HG03520 (cell line): Measurements from ENCODE around the gene ANGPTL8.

ENCODE experiments used
- ATAC-seq: cut with Tn5 transposase; IDR thresholded peaks from one replicate; pipeline ENCODE4 v1.9.1; 2021; ENCODE audit warnings: mild to moderate bottlenecking, moderate library complexity; ENCODE audit not compliant: unreplicated experiment

Gene ANGPTL8

DNA sequence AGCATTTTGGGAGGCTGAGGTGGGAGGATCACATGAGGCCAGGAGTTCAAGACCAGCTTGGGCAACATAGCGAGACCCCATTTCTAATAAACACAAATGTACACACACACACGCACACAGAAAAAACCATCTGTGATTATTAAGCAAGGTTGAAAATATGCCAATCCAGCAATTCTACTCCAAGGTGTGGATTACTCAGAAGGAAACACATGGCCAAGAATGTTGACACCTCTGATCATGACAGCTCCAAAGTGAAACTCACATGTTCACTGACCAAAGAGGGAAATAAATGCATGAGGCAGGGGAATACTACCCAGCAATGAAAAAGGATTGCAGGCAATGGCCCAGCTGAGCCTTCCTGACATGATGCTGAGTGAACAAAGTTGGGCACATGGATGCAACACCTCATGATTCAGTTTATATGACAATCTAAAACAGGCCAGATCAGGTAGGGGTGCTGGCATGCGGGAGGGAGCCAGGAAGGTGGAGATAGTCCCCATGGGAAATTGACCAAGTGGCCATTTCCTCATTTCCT is 18.5 kb downstream of the ANGPTL8 start:
- ATAC-seq: no peak

- no peak for ATAC-seq
These were observed 21.6 kb downstream of the ANGPTL8 start for GRCh38 chr19:11260996-11261395.

- no peak for ATAC-seq
These were observed 22.1 kb downstream of the ANGPTL8 start for GRCh38 chr19:11261431-11261970.

GRCh38 chr19:11261971-11262839 is 22.8 kb downstream of the ANGPTL8 start, which contains the start of gene DOCK6:
TSS of gene DOCK6 (minus strand) at chr19:11262524. CDS start at chr19:11262440, 84 bp downstream.
- ATAC-seq: no peak

DNA sequence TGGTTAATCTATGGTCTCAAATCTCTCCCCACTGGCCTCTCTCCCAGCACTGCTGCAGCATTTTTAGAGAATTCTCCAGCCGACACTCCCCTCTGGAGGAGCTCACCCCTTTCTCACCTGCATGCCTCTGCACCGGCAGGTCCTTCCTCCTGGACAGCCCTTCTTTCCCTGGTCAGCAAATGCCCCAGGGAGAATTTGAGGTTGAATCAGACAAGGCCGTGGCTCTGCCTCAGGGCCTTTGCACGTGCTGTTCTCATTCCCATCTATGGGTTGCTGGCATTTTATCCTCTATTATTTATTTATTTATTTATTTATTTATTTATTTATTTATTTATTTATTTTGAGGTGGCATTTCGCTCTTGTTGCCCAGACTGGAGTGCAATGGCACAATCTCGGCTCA is 24.3 kb downstream of the ANGPTL8 start:
- ATAC-seq: no peak

GRCh38 chr19:11264452-11265176 is 25.2 kb downstream of the ANGPTL8 start:
- no peak for ATAC-seq

GRCh38 chr19:11265177-11265784 is 25.9 kb downstream of the ANGPTL8 start:
- no peak for ATAC-seq

DNA sequence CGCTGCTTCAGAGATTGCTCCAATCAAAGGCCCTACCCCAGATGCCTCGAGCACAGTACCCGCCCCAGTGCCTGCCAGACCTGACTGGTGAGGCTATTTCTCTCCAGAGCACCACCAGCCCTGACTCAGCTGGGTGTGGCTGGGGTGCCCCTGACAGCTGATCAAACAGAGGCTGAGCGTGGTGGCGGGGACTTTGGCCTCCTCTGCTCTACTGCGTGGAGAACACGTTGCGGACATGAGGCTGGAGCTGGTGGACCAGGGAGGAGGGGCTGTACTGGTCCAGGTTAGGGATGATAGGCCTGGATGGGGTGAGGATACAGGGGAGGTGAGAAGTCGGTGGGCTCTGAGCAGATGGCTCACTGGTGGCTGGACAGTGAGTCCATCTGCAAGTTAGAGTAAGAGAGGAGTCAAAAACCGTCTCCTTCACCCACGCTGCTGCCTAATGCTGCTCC is 26.4 kb downstream of the ANGPTL8 start:
- ATAC-seq: no peak

DNA sequence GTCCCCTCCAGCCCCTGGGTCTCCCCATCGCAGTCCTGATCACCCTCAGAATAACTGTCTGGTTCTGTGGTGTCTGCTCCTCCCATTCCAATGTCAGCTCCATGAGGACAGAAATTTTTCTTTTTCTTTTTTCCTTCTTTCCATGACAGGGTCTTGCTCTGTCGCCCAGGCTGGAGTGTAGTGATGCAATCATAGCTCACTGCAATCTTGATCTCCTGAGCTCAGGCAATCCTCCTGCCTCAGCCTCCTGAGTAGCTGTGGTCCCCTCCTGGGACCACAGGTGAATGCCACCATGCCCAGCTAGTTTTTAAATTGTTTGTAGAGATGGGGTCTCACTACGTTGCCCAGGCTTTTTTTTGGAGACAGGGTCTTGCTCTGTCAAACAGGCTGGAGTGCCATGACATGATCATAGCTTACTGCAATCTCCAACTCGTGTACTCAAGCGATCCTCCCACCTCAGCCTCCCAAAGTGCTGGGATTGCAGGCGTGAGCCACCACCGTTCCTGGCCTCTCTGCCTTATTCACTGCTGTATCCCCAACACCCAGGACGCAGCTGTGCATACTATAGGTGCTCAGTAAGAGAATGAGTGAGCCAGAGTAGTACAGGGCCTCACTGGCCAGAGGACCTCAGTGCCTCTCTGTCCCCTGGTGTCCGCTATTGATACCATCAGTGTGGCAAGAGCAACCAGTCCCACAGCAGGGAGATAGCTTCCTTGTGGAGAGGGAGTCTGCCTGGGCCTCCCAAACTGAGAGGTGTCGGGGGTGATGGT is 28.1 kb downstream of the ANGPTL8 start:
- no peak for ATAC-seq

- ATAC-seq: no peak
These were observed 29.4 kb downstream of the ANGPTL8 start for GRCh38 chr19:11268783-11269267.

- no peak for ATAC-seq
These were observed 30.0 kb downstream of the ANGPTL8 start for GRCh38 chr19:11269408-11269807.

DNA sequence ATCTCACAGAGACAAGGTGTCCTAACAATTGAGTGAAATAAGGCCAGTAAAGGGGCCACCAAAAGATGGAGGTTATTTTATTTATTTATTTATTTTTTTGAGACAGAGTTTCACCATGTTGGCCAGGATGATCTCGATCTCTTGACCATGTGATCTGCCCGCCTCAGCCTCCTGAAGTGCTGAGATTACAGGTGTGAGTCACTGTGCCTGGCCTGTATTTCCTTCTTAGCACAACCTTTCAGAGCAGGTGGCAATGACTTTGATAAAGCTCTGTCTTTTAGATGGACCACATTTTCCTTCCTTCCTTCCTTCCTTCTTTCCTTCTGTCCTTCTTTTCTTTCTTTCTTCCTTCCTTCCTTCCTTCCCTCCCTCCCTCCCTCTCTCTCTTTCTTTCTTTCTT is 33.9 kb downstream of the ANGPTL8 start:
- ATAC-seq: no peak

DNA sequence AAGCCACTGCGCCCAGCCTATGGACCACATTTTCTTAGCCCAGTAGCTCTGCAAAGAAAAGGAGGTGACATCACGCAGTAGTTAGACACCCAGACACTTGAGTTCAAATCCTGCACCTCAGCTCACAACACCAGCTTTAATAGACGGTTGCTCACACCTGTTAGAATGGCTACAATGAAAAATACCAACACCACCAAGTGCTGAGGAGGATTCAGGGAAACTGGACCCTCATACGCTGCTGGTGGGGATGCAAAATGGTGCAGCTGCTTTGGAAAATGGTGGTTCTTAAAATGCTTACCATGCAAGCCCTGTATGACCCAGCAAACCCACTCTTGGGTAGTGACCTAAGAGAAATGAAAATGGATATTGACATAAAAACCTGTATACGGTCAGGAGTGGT is 34.6 kb downstream of the ANGPTL8 start:
- no peak for ATAC-seq

DNA sequence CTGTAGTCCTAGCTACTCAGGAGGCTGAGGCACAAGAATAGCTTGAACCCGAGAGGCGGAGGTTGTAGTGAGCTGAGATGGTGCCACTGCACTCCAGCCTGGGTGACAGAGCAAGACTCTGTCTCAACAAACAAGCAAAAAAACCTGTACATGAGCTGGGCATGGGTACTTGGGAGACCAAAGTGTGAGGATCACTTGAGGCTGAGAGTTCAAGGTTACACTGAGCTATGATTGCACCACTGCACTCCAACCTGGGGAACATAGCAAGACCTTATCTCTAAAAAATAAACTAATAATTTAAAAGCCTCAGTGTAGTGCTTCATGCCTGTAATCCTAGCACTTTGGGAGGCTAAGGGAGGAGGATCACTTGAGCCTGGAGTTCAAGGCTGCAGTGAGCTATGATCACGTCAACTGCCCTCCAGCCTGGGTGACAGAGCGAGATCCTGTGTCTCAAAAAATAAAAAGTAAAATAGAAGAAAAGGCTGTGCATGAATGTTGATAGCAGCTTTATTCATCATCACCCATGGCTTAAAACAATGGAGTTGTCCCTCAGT is 35.2 kb downstream of the ANGPTL8 start:
- no peak for ATAC-seq

DNA sequence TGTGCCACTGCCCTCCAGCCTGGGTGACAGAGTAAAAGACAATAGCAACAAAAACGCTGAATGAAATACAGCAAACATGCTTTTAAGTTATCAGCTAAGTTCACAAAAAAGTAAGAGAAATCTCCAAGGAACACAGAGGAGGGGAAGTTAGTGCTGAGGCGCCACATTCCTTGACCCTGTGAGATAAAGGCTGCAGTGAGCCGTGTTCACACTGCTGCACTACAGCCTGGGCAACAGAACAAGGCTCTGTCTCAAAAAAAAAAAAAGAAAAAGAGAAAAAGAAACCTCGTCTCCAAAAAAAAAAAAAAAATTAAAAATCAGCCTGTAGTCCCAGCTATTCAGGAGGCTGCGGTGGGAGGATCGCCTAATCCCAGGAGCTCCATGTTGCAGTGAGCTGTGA is 39.3 kb downstream of the ANGPTL8 start:
- ATAC-seq: no peak

- ATAC-seq: no peak
These were observed 40.3 kb downstream of the ANGPTL8 start for GRCh38 chr19:11279505-11280236.

DNA sequence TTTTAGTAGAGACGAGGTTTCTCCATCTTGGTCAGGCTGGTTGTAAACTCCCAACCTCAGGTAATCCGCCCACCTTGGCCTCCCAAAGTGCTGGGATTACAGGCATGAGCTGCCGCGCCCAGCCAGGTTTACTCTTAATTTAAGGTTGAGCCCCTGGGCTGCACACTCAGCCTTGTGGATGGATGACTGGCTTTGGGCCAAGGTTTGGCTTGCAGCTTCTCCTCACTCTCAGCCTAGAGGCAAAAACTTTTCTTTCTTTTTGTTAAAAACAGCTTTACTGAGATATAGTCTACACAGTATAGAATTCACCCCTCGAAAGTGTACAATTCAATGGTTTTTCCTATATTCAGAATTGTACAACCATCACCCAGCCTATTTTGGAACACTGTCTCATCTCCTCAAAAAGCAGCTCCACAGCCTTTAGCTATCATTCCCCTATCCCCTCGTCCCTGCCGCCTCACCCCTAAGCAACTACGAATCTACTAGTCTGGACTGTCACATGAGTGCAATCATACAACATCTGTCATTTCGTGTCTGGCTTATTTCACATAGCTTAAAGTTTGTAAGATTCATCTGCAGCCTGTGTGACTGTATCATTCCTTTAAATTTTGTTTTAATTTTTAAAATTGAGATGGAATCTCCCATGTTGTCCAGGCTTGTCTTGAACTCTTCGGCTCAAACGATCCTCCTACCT is 42.1 kb downstream of the ANGPTL8 start:
- ATAC-seq: no peak

- no peak for ATAC-seq
These were observed 45.1 kb downstream of the ANGPTL8 start for GRCh38 chr19:11284515-11284914.
